GM10248 (cell line): ENCODE measurements around the gene BRMS1L.
"Not testable (repeated sequence)": the region's sequence is repeated elsewhere in the genome, so short reads cannot be mapped to it uniquely, and the experiment has no call there.

ENCODE experiments used
- CTCF ChIA-PET: fragments of 300-600 bp; sonication (Branson Sonifier 250); formaldehyde crosslinking; extraction: SDS; loops from one replicate; lab custom pipeline; 2021; ENCODE audit warnings: antibody characterized with exemption; lab: Yijun Ruan, JAX
- POLR2A ChIA-PET: fragments of 350-650 bp; sonication (Branson Sonifier 250); formaldehyde crosslinking; extraction: SDS; loops from one replicate; lab custom pipeline; 2020; ENCODE audit warnings: antibody characterized with exemption; lab: Yijun Ruan, JAX
- DNase-seq: peaks from one replicate; pipeline ENCODE4 v3.0.0; 2012; ENCODE audit errors: extremely low spot score
- CTCF ChIP-seq: IDR thresholded peaks from 2 replicates; pipeline ENCODE4 v1.5.1; 2012; ENCODE audit warnings: mild to moderate bottlenecking, low read depth; ENCODE audit errors: extremely low read depth, missing control alignments, control extremely low read depth

The BRMS1L gene

GRCh38 chr14:35829449-35829848 lies 3.3 kb downstream of the BRMS1L start:
- CTCF ChIA-PET, result no interaction called here
- no peak for DNase-seq
- no peak for TF ChIP-seq CTCF
- POLR2A ChIA-PET, result no interaction called here

- POLR2A ChIA-PET, result interaction anchor here (0.7 to 1.1 kb wide), 2 partner anchors 9 kb away, joined by 3 to 4 read pairs; partner anchors contain the start of gene BRMS1L
Measured at GRCh38 chr14:35835208-35835982, 9.3 kb downstream of the BRMS1L start.

GRCh38 chr14:35841704-35842103 lies 15.6 kb downstream of the BRMS1L start:
- POLR2A ChIA-PET, DNase-seq: not testable (repeated sequence)
- CTCF ChIA-PET, result interaction anchor here (1.4 to 1.7 kb wide), 2 partner anchors 10 to 15 kb away, joined by 4 read pairs; partner anchors contain the start of gene BRMS1L

More at GRCh38 chr14:35835208-35835982, 9.3 kb downstream of the BRMS1L start:
- CTCF ChIA-PET, result interaction anchor here (1.3 to 1.9 kb wide), 5 partner anchors 9 to 26 kb away, joined by 3 to 11 read pairs (median 7); partner anchors contain the start of gene BRMS1L
- no peak for TF ChIP-seq CTCF
- no peak for DNase-seq

- CTCF ChIA-PET, result interaction anchor here (1.3 to 1.7 kb wide), 3 partner anchors 9 to 228 kb away, joined by 3 to 4 read pairs (median 4); partner anchors contain the start of gene BRMS1L
- POLR2A ChIA-PET, DNase-seq: not testable (repeated sequence)
Measured at GRCh38 chr14:35842245-35842644, 16.1 kb downstream of the BRMS1L start.

- TF ChIP-seq CTCF, result no peak
- DNase-seq, result no peak
- ChIA-PET CTCF (no interaction called here), POLR2A (no interaction called here)
Measured at GRCh38 chr14:35844494-35844893, 18.4 kb downstream of the BRMS1L start.

- DNase-seq, result no peak
- ChIA-PET CTCF (interaction anchor here (1.6 kb wide), 1 partner anchor 14 kb away, joined by 4 read pairs; no protein-coding TSS in a partner anchor), POLR2A (no interaction called here)
- no peak for TF ChIP-seq CTCF
Measured at GRCh38 chr14:35847636-35848035, 21.5 kb downstream of the BRMS1L start.

GRCh38 chr14:35849122-35849521 lies 23.0 kb downstream of the BRMS1L start:
- POLR2A ChIA-PET, result no interaction called here

More at GRCh38 chr14:35849122-35849521, 23.0 kb downstream of the BRMS1L start:
- CTCF ChIA-PET, result no interaction called here
- TF ChIP-seq CTCF, result no peak
- DNase-seq, result no peak
